ENCODE results near the gene TNIP1. TPM values are rescaled to one million over a fixed set of nuclear protein-coding genes. Genes with fewer than 3 reads are reported as not detected.

TNIP1 gene
- total RNA-seq, 3 donors from 2014 or later (not counting 1 experiment from before 2014, with no cell fraction given) = 140 to 180 (median 153) TPM

GRCh38 chr5:151123897-151124751 lies 43.3 kb upstream of the TNIP1 start:
- H3K4me3 Mint-ChIP-seq = no peak overlapping the region
- 63% methylated on average over 17 of the region's 17 CpGs for WGBS (ENCODE audit: insufficient coverage)

GRCh38 chr5:151122828-151123227 lies 42.0 kb upstream of the TNIP1 start:
- Histone ChIP-seq H3K36me3 (ENCODE audit: control insufficient read depth, insufficient read depth, low read length) (peaks cover 97% of the 10 kb centered on the region), H3K27me3 (ENCODE audit: control insufficient read depth, insufficient read depth, low read length) (no peaks in the 10 kb centered on the region), H3K4me3 (ENCODE audit: low read length) (no peak overlapping the region), H3K27ac (ENCODE audit: low read length) (no peak overlapping the region), H3K9me3 (ENCODE audit: control insufficient read depth, insufficient read depth, low read length) (no peaks in the 10 kb centered on the region), H3K4me1 (ENCODE audit: control insufficient read depth, insufficient read depth, low read length) (peaks cover 30% of the 10 kb centered on the region)
- H3K4me3 Mint-ChIP-seq = no peak overlapping the region
- peak overlapping the region in 1 of 2 donors; percentile 67 for H3K27ac Mint-ChIP-seq
- no peaks in the 10 kb centered on the region for H3K27me3 Mint-ChIP-seq (ENCODE audit: low read depth in 2 of 2)
- 93% methylated on average over 14 of the region's 14 CpGs for WGBS (ENCODE audit: insufficient coverage)
- peaks cover 25% of the 10 kb centered on the region for H3K36me3 Mint-ChIP-seq
- no peaks in the 10 kb centered on the region for H3K9me3 Mint-ChIP-seq
- ATAC-seq (no peak), DNase-seq (no peak)
- TF ChIP-seq CTCF (IDR thresholded peaks at IDR 0.05) = no peak
- H3K4me1 Mint-ChIP-seq = peaks cover 34 to 37% of the 10 kb centered on the region in 2 donors
- intact Hi-C loops (cut with micrococcal nuclease) = no loop called here

More at GRCh38 chr5:151123897-151124751, 43.3 kb upstream of the TNIP1 start:
- Histone ChIP-seq H3K27me3 (ENCODE audit: control insufficient read depth, insufficient read depth, low read length) (no peaks in the 10 kb centered on the region), H3K27ac (ENCODE audit: low read length) (peak overlapping the region; percentile 62), H3K36me3 (ENCODE audit: control insufficient read depth, insufficient read depth, low read length) (peaks cover 98% of the 10 kb centered on the region), H3K4me1 (ENCODE audit: control insufficient read depth, insufficient read depth, low read length) (peaks cover 30% of the 10 kb centered on the region), H3K4me3 (ENCODE audit: low read length) (no peak overlapping the region), H3K9me3 (ENCODE audit: control insufficient read depth, insufficient read depth, low read length) (no peaks in the 10 kb centered on the region)
- ATAC-seq = no peak
- no peak for TF ChIP-seq CTCF (IDR thresholded peaks at IDR 0.05)
- H3K27me3 Mint-ChIP-seq (ENCODE audit: low read depth in 2 of 2) = no peaks in the 10 kb centered on the region
- H3K4me1 Mint-ChIP-seq = peaks cover 39 to 41% of the 10 kb centered on the region in 2 donors
- intact Hi-C loops (cut with micrococcal nuclease) = no loop called here
- no peaks in the 10 kb centered on the region for H3K9me3 Mint-ChIP-seq
- peaks cover 30% of the 10 kb centered on the region for H3K36me3 Mint-ChIP-seq
- peak in 1 of 2 donors; percentile 41 for DNase-seq
- H3K27ac Mint-ChIP-seq = peak overlapping the region; percentile 16 to 67

- Mint-ChIP-seq H3K4me3 (no peak overlapping the region), H3K27ac (peak overlapping the region; percentile 75 to 82), H3K4me1 (peaks cover 32 to 33% of the 10 kb centered on the region in 2 donors), H3K9me3 (no peaks in the 10 kb centered on the region), H3K36me3 (peaks cover 24% of the 10 kb centered on the region), H3K27me3 (ENCODE audit: low read depth in 2 of 2) (no peaks in the 10 kb centered on the region)
- Histone ChIP-seq H3K27me3 (ENCODE audit: control insufficient read depth, insufficient read depth, low read length) (no peaks in the 10 kb centered on the region), H3K36me3 (ENCODE audit: control insufficient read depth, insufficient read depth, low read length) (peaks cover 98% of the 10 kb centered on the region), H3K9me3 (ENCODE audit: control insufficient read depth, insufficient read depth, low read length) (no peaks in the 10 kb centered on the region), H3K4me1 (ENCODE audit: control insufficient read depth, insufficient read depth, low read length) (peaks cover 30% of the 10 kb centered on the region), H3K27ac (ENCODE audit: low read length) (no peak overlapping the region), H3K4me3 (ENCODE audit: low read length) (no peak overlapping the region)
- WGBS (ENCODE audit: insufficient coverage) = 95% methylated on average over 5 of the region's 5 CpGs
- intact Hi-C loops (cut with micrococcal nuclease) = no loop called here
- no peak for DNase-seq
- no peak for TF ChIP-seq CTCF (IDR thresholded peaks at IDR 0.05)
- ATAC-seq = no peak
These were observed 40.8 kb upstream of the TNIP1 start for GRCh38 chr5:151121665-151122064.

All from natural killer cell (primary cell).